ENCODE results near the gene SLC5A6. TPM values are rescaled to one million over a fixed set of nuclear protein-coding genes. Genes with fewer than 3 reads are reported as not detected.
A peak's percentile ranks its signal among the peaks of the same experiment; 100 is the strongest.

SLC5A6 gene
- total RNA-seq, 2 donors from 2014 or later, result 33.8 to 72.0 TPM

GRCh38 chr2:27221166-27221565 lies 9.1 kb upstream of the SLC5A6 start:
- Mint-ChIP-seq H3K27me3 (no peaks in the 10 kb centered on the region), H3K27ac (no peak overlapping the region), H3K4me1 (peaks cover 13% of the 10 kb centered on the region), H3K36me3 (ENCODE audit: low read depth) (peaks cover 97% of the 10 kb centered on the region), H3K4me3 (no peak overlapping the region), H3K9me3 (no peaks in the 10 kb centered on the region)
- ATAC-seq (replicated peaks), result no peak

- ATAC-seq (replicated peaks), result no peak
- Mint-ChIP-seq H3K36me3 (ENCODE audit: low read depth) (peaks cover 96% of the 10 kb centered on the region), H3K27ac (peak overlapping the region; percentile 27), H3K9me3 (no peaks in the 10 kb centered on the region), H3K27me3 (no peaks in the 10 kb centered on the region), H3K4me3 (no peak overlapping the region), H3K4me1 (peaks cover 13% of the 10 kb centered on the region)
Measured at GRCh38 chr2:27220091-27220490, 8.0 kb upstream of the SLC5A6 start.

GRCh38 chr2:27219091-27219490 lies 7.0 kb upstream of the SLC5A6 start:
- Mint-ChIP-seq H3K9me3 (no peaks in the 10 kb centered on the region), H3K36me3 (ENCODE audit: low read depth) (peaks cover 89% of the 10 kb centered on the region), H3K4me3 (peak overlapping the region; percentile 89), H3K27ac (no peak overlapping the region), H3K4me1 (peaks cover 13% of the 10 kb centered on the region), H3K27me3 (no peaks in the 10 kb centered on the region)
- ATAC-seq (replicated peaks), result no peak

DNA sequence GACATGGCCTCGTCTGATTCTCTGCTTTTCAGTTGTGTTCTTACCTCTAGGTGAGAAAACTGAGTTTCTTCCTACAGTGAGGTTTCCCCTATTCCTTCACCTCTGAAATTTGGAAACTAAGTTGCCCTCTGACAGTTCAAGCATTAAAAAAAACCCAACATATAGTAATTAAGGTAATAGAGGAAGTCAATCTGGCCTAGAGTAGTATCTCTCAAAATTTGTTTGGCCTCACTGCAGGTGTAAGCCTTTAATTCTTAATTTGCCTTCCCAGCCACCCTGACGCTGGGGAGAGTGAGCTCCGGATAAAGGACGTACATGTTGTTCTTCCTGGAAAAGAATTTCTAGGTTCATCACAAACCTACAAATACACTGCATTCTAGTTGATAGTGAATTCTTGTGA lies 6.5 kb upstream of the SLC5A6 start:
- H3K4me3 Mint-ChIP-seq, result peak overlapping the region; percentile 89
- H3K9me3 Mint-ChIP-seq, result no peaks in the 10 kb centered on the region
- H3K36me3 Mint-ChIP-seq (ENCODE audit: low read depth), result peaks cover 89% of the 10 kb centered on the region
- no peak overlapping the region for H3K27ac Mint-ChIP-seq
- no peak for ATAC-seq (replicated peaks)
- peaks cover 15% of the 10 kb centered on the region for H3K4me1 Mint-ChIP-seq
- no peaks in the 10 kb centered on the region for H3K27me3 Mint-ChIP-seq

DNA sequence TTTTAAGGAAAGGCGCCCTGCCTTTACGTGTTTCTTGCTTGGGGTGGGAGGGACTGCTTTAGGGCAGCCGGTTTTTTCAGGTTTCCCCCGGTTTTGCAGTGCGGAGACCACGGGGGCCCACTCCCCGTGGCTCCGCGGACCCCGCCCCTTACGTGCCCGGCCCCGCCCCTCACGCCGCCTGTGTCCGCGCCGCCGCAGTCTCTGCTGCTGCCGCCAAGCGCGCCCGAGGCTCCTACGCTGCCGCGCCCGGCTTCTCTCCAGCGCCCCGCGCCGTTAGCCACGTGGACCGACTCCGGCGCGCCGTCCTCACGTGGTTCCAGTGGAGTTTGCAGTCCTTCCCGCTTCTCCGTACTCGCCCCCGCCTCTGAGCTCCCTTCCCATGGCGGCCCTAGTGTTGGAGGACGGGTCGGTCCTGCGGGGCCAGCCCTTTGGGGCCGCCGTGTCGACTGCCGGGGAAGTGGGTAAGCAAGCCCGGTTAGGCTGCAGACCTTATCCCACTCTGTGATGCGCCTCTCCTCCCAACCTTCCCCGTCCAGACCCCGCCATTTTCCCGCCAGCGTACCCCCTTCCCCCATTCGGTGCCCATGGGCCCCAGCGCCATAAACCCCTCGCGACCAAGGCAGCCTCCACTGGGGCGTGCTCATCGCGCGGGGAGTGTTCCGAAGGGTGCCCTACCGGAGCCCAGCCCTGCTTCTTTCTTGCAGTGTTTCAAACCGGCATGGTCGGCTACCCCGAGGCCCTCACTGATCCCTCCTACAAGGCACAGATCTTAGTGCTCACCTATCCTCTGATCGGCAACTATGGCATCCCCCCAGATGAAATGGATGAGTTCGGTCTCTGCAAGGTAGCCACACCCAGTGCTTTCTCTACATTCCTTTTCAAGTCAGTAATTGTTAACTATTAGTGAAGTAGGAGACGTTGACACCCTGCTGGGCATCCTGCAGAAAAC lies 5.4 kb upstream of the SLC5A6 start, which contains the start of gene CAD:
Gene CAD, plus strand, starts transcription at position 197 of the 949 bp plus-strand sequence. Its CDS starts 183 bp downstream, at position 380.
- Mint-ChIP-seq H3K36me3 (ENCODE audit: low read depth) (peaks cover 81% of the 10 kb centered on the region), H3K4me1 (peaks cover 18% of the 10 kb centered on the region)
- ATAC-seq (replicated peaks), result peak; percentile 91

GRCh38 chr2:27216416-27217137 lies 4.5 kb upstream of the SLC5A6 start:
- Mint-ChIP-seq H3K36me3 (ENCODE audit: low read depth) (peaks cover 72% of the 10 kb centered on the region), H3K27ac (peak overlapping the region; percentile 83)

More for the DNA sequence above, 5.4 kb upstream of the SLC5A6 start, which contains the start of gene CAD:
- Mint-ChIP-seq H3K4me3 (peak within 1 kb of the TSS; percentile 89), H3K27ac (peak within 1 kb of the TSS; percentile 83), H3K27me3 (no peaks in the 10 kb centered on the region), H3K9me3 (no peaks in the 10 kb centered on the region)

GRCh38 chr2:27214941-27215340 lies 2.9 kb upstream of the SLC5A6 start:
- H3K4me1 Mint-ChIP-seq, result peaks cover 20% of the 10 kb centered on the region

More at GRCh38 chr2:27216416-27217137, 4.5 kb upstream of the SLC5A6 start:
- H3K4me3 Mint-ChIP-seq, result peak overlapping the region; percentile 89
- H3K9me3 Mint-ChIP-seq, result no peaks in the 10 kb centered on the region
- H3K27me3 Mint-ChIP-seq, result no peaks in the 10 kb centered on the region
- peaks cover 18% of the 10 kb centered on the region for H3K4me1 Mint-ChIP-seq
- no peak for ATAC-seq (replicated peaks)

DNA sequence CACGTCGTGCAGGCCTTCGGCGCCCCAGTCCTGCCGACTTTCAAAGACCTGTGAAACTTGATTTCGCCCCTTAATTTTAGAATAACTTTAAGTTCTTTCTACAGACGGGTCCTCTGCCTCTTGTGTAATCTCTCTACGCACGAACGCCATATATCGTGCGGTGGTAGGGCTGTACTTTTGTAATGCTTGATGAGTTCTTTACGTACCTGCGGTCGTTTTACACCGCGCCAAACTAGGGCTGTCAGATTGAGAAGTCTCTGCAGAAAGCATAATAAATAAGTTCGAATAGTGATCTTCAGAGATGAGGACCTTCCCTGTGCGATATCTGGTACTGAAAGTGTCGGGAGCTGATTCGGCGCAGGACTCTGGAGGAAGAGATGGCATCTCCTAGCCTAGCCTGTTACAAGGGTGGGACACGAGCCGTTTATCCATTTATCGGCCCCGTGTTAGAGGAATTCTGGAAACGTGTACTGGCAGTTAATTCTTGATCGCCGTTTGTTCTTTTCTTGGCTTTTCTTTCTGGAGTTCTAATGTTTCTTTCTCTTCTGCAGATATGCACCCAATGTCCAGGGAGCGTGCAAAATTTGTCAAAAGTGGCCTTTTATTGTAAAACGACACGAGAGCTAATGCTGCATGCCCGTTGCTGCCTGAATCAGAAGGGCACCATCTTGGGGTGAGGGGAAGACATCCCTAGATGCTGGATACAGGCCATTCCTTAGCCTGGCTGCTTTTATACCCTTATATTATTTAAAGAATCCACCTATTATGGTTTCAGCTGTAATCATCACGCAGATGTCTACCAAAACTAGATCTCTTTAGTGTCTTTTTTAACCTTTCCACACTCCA lies 781 bp upstream of the SLC5A6 start:
- Mint-ChIP-seq H3K4me3 (peak overlapping the region; percentile 98), H3K27me3 (no peaks in the 10 kb centered on the region), H3K27ac (peak overlapping the region; percentile 98), H3K36me3 (ENCODE audit: low read depth) (peaks cover 62% of the 10 kb centered on the region), H3K4me1 (peaks cover 26% of the 10 kb centered on the region), H3K9me3 (no peaks in the 10 kb centered on the region)
- peak; percentile 31 for ATAC-seq (replicated peaks)

More at GRCh38 chr2:27214941-27215340, 2.9 kb upstream of the SLC5A6 start:
- H3K9me3 Mint-ChIP-seq, result no peaks in the 10 kb centered on the region
- no peak for ATAC-seq (replicated peaks)
- no peak overlapping the region for H3K27ac Mint-ChIP-seq
- H3K36me3 Mint-ChIP-seq (ENCODE audit: low read depth), result peaks cover 59% of the 10 kb centered on the region
- no peak overlapping the region for H3K4me3 Mint-ChIP-seq
- H3K27me3 Mint-ChIP-seq, result no peaks in the 10 kb centered on the region

- Mint-ChIP-seq H3K4me1 (peaks cover 26% of the 10 kb centered on the region), H3K27ac (peak overlapping the region; percentile 98), H3K9me3 (no peaks in the 10 kb centered on the region), H3K36me3 (ENCODE audit: low read depth) (peaks cover 61% of the 10 kb centered on the region), H3K4me3 (peak overlapping the region; percentile 98), H3K27me3 (no peaks in the 10 kb centered on the region)
- ATAC-seq (replicated peaks), result no peak
Measured at GRCh38 chr2:27211241-27211942, 676 bp downstream of the SLC5A6 start.

GRCh38 chr2:27209621-27210401 lies 2.3 kb downstream of the SLC5A6 start:
- Mint-ChIP-seq H3K4me1 (peaks cover 36% of the 10 kb centered on the region), H3K4me3 (peak overlapping the region; percentile 36), H3K27me3 (no peaks in the 10 kb centered on the region), H3K36me3 (ENCODE audit: low read depth) (peaks cover 65% of the 10 kb centered on the region), H3K9me3 (no peaks in the 10 kb centered on the region), H3K27ac (no peak overlapping the region)
- no peak for ATAC-seq (replicated peaks)

GRCh38 chr2:27208486-27209050 lies 3.5 kb downstream of the SLC5A6 start:
- peaks cover 36% of the 10 kb centered on the region for H3K4me1 Mint-ChIP-seq

GRCh38 chr2:27206346-27206745 lies 5.7 kb downstream of the SLC5A6 start:
- peaks cover 34% of the 10 kb centered on the region for H3K4me1 Mint-ChIP-seq
- H3K4me3 Mint-ChIP-seq, result no peak overlapping the region
- no peak for ATAC-seq (replicated peaks)
- peaks cover 88% of the 10 kb centered on the region for H3K36me3 Mint-ChIP-seq (ENCODE audit: low read depth)
- no peaks in the 10 kb centered on the region for H3K27me3 Mint-ChIP-seq
- H3K9me3 Mint-ChIP-seq, result no peaks in the 10 kb centered on the region
- peak overlapping the region; percentile 34 for H3K27ac Mint-ChIP-seq

More at GRCh38 chr2:27208486-27209050, 3.5 kb downstream of the SLC5A6 start:
- ATAC-seq (replicated peaks), result no peak
- H3K27ac Mint-ChIP-seq, result no peak overlapping the region
- H3K4me3 Mint-ChIP-seq, result no peak overlapping the region
- no peaks in the 10 kb centered on the region for H3K27me3 Mint-ChIP-seq
- H3K36me3 Mint-ChIP-seq (ENCODE audit: low read depth), result peaks cover 69% of the 10 kb centered on the region
- H3K9me3 Mint-ChIP-seq, result no peaks in the 10 kb centered on the region

Measured in activated T-helper 17 cell treated with anti-CD3 and anti-CD28 coated beads, Interleukin-2, amount 50 U/mL, for 72 hours (primary cell).